CD14-positive monocyte (primary cell): ENCODE measurements around the gene PITRM1. TPM values are rescaled to one million over a fixed set of nuclear protein-coding genes. Genes with fewer than 3 reads are reported as not detected.

ENCODE experiments used
- DNase-seq, 3 donors: peaks; one replicate each; pipeline ENCODE4 v3.0.0-alpha.2; 2011 to 2022
- H2AFZ ChIP-seq: 2 replicates; pipeline ENCODE4 v1.6.0; 2012; ENCODE audit warnings: mild to moderate bottlenecking, low read depth, low read length, inconsistent platforms; ENCODE audit not compliant: insufficient read depth, poor library complexity, severe bottlenecking
- H3K27ac ChIP-seq, 2 donors: 1 replicate in 1 of 2; 2 replicates in 1 of 2; pipeline ENCODE4 v1.5.1; 2012 to 2013; ENCODE audit warnings: low read length in 2 of 2, control low read depth in 1 of 2, inconsistent platforms in 1 of 2, low read depth in 1 of 2, mild to moderate bottlenecking in 1 of 2
- H3K27me3 ChIP-seq, 2 donors: one replicate each; pipeline versions ENCODE4 v1.6.0 to v1.6.1; 2011 to 2013; ENCODE audit warnings: low read length in 2 of 2; ENCODE audit not compliant: control insufficient read depth in 2 of 2, insufficient read depth in 2 of 2
- H3K36me3 ChIP-seq, 2 donors: replicated peaks in 1 of 2; 1 replicate in 1 of 2; 2 replicates in 1 of 2; pipeline versions ENCODE4 v1.5.1 to v1.6.1; 2012 to 2013; ENCODE audit warnings: low read length in 2 of 2, control low read depth in 1 of 2, inconsistent platforms in 1 of 2, mild to moderate bottlenecking in 1 of 2; ENCODE audit not compliant: insufficient read depth in 2 of 2, control insufficient read depth in 1 of 2
- H3K4me1 ChIP-seq, 2 donors: 1 replicate in 1 of 2; 2 replicates in 1 of 2; pipeline versions ENCODE4 v1.5.1 to v1.6.1; 2012 to 2013; ENCODE audit warnings: low read length in 2 of 2, control low read depth in 1 of 2, inconsistent platforms in 1 of 2, mild to moderate bottlenecking in 1 of 2, moderate library complexity in 1 of 2; ENCODE audit not compliant: insufficient read depth in 2 of 2, control insufficient read depth in 1 of 2
- H3K4me2 ChIP-seq: replicated peaks from 2 replicates; pipeline ENCODE3; 2012; ENCODE audit warnings: low read length, moderate library complexity, mild to moderate bottlenecking; ENCODE audit not compliant: poor library complexity, severe bottlenecking; ENCODE audit errors: extremely low read depth
- H3K4me3 ChIP-seq, 3 experiments: fragments of 200-600 bp in 1 of 3; sonication (generic) in 1 of 3; replicated peaks in 1 of 3; 1 replicate in 2 of 3; 2 replicates in 1 of 3; pipeline ENCODE4 v1.5.1; 2011 to 2013; ENCODE audit warnings: low read length in 3 of 3, mild to moderate bottlenecking in 3 of 3, control low read depth in 2 of 3, low read depth in 2 of 3, inconsistent platforms in 1 of 3, moderate library complexity in 1 of 3
- H3K79me2 ChIP-seq: 2 replicates; pipeline ENCODE4 v1.6.0; 2012; ENCODE audit warnings: mild to moderate bottlenecking, control low read depth, inconsistent platforms, low read length, moderate library complexity; ENCODE audit not compliant: insufficient read depth
- H3K9ac ChIP-seq: 2 replicates; pipeline ENCODE4 v1.6.0; 2017; ENCODE audit warnings: low read length, mild to moderate bottlenecking; ENCODE audit not compliant: insufficient read depth, poor library complexity, severe bottlenecking
- H3K9me3 ChIP-seq, 2 donors: replicated peaks in 1 of 2; 1 replicate in 1 of 2; 2 replicates in 1 of 2; pipeline versions ENCODE4 v1.5.1 to v1.6.1; 2012 to 2013; ENCODE audit warnings: low read length in 2 of 2, control low read depth in 1 of 2; ENCODE audit not compliant: control insufficient read depth in 1 of 2, insufficient read depth in 1 of 2
- H4K20me1 ChIP-seq: 2 replicates; pipeline ENCODE4 v1.6.0; 2012; ENCODE audit warnings: mild to moderate bottlenecking, low read length, control low read depth, moderate library complexity; ENCODE audit not compliant: insufficient read depth
- H3K27ac Mint-ChIP-seq, 7 donors: one replicate each; pipeline ENCODE4 v1.8.0; 2020; ENCODE audit warnings: mild to moderate bottlenecking in 7 of 7, mixed read lengths in 7 of 7, moderate library complexity in 6 of 7, inconsistent platforms in 2 of 7
- H3K27me3 Mint-ChIP-seq, 3 donors: one replicate each; pipeline ENCODE4 v1.8.0; 2021 to 2022; ENCODE audit warnings: low read depth in 3 of 3, mild to moderate bottlenecking in 3 of 3, mixed read lengths in 3 of 3, moderate library complexity in 3 of 3, inconsistent platforms in 1 of 3
- H3K36me3 Mint-ChIP-seq, 2 donors: one replicate each; pipeline ENCODE4 v1.8.0; 2020; ENCODE audit warnings: mixed read lengths in 2 of 2, inconsistent platforms in 1 of 2, mild to moderate bottlenecking in 1 of 2
- H3K4me1 Mint-ChIP-seq: one replicate; pipeline ENCODE4 v1.8.0; 2020; ENCODE audit warnings: mild to moderate bottlenecking, mixed read lengths
- H3K4me3 Mint-ChIP-seq, 2 donors: one replicate each; pipeline ENCODE4 v1.8.0; 2020; ENCODE audit warnings: mild to moderate bottlenecking in 2 of 2, mixed read lengths in 2 of 2, moderate library complexity in 1 of 2
- H3K9me3 Mint-ChIP-seq, 7 donors: one replicate each; pipeline ENCODE4 v1.8.0; 2020 to 2022; ENCODE audit warnings: mixed read lengths in 7 of 7, mild to moderate bottlenecking in 6 of 7, moderate library complexity in 6 of 7, inconsistent platforms in 2 of 7
- CTCF ChIP-seq: fragments of 200-600 bp; IDR thresholded peaks from one replicate; pipeline ENCODE4 v1.8.0; 2022; ENCODE audit warnings: antibody characterized with exemption, mild to moderate bottlenecking
- WGBS: methylation state at CpG from one replicate; pipeline ENCODE4 v1.1.5; 2013; ENCODE audit warnings: missing lambda C conversion rate; ENCODE audit not compliant: insufficient coverage; 5-methylcytosine and 5-hydroxymethylcytosine counted together
- intact Hi-C, 2 donors: fragments of 100-400 bp; cut with micrococcal nuclease; formaldehyde crosslinking; loops; one replicate each; pipeline versions ENCODE4 v1.15.0 to v1.15.1; 2023
- polyA plus RNA-seq, 3 donors: library from polyadenylated mRNA; depleted of rRNA in 1 of 3; unstranded in 2 of 3; stranded (reverse) in 1 of 3; fragments of 300-500 nt in 2 of 3; fragments of >200 nt in 1 of 3; fragmentation: Illumina TruSeq in 2 of 3; gene quantifications; 1 replicate in 2 of 3; 2 replicates in 1 of 3; pipeline ENCODE4 v1.2.3, GENCODE V29; 2012 to 2021

PITRM1 gene
- polyA plus RNA-seq, 3 donors, result 15.3 to 45.7 (median 23.2) TPM

GRCh38 chr10:3111621-3112163 is 60.9 kb downstream of the PITRM1 start:
- peak overlapping the region in 2 of 7 donors; percentile 4 to 58 for H3K27ac Mint-ChIP-seq
- H3K4me3 ChIP-seq, result no peak overlapping the region
- peaks cover 38 to 91% of the 10 kb centered on the region in 2 donors for H3K36me3 ChIP-seq
- WGBS, result 100% methylated on average over 2 of the region's 15 CpGs
- no peak overlapping the region for H3K9ac ChIP-seq
- no peaks in the 10 kb centered on the region for H3K9me3 ChIP-seq
- H3K9me3 Mint-ChIP-seq, result no peaks in the 10 kb centered on the region
- no peaks in the 10 kb centered on the region for H4K20me1 ChIP-seq
- H3K27ac ChIP-seq, result no peak overlapping the region
- no peaks in the 10 kb centered on the region for H3K27me3 ChIP-seq
- no peak overlapping the region for H2AFZ ChIP-seq
- intact Hi-C loops, result no loop called here
- no peak for TF ChIP-seq CTCF
- H3K4me1 ChIP-seq, result no peaks in the 10 kb centered on the region
- H3K4me3 Mint-ChIP-seq, result no peak overlapping the region
- no peaks in the 10 kb centered on the region for H3K79me2 ChIP-seq
- H3K4me2 ChIP-seq, result no peak overlapping the region
- H3K27me3 Mint-ChIP-seq, result peaks cover 0 to 3% (median 0%) of the 10 kb centered on the region in 3 donors
- DNase-seq, result no peak
- H3K36me3 Mint-ChIP-seq, result peaks cover 69 to 72% of the 10 kb centered on the region in 2 donors
- H3K4me1 Mint-ChIP-seq, result no peaks in the 10 kb centered on the region

GRCh38 chr10:3110782-3111620 is 61.6 kb downstream of the PITRM1 start:
- no peaks in the 10 kb centered on the region for H4K20me1 ChIP-seq
- H3K4me1 Mint-ChIP-seq, result no peaks in the 10 kb centered on the region

More at GRCh38 chr10:3110782-3111620, 61.6 kb downstream of the PITRM1 start:
- no peaks in the 10 kb centered on the region for H3K27me3 ChIP-seq
- no peak overlapping the region for H3K4me2 ChIP-seq
- intact Hi-C loops, result no loop called here
- H3K36me3 Mint-ChIP-seq, result peaks cover 62 to 65% of the 10 kb centered on the region in 2 donors
- H3K27ac Mint-ChIP-seq, result no peak overlapping the region
- peaks cover 0 to 3% (median 0%) of the 10 kb centered on the region in 3 donors for H3K27me3 Mint-ChIP-seq
- no peak for DNase-seq
- H3K79me2 ChIP-seq, result no peaks in the 10 kb centered on the region
- no peaks in the 10 kb centered on the region for H3K9me3 Mint-ChIP-seq
- no peak for TF ChIP-seq CTCF
- no peak overlapping the region for H3K4me3 ChIP-seq
- no peak overlapping the region for H3K9ac ChIP-seq
- 95% methylated on average over 9 of the region's 9 CpGs for WGBS
- no peaks in the 10 kb centered on the region for H3K9me3 ChIP-seq
- H3K27ac ChIP-seq, result no peak overlapping the region
- no peak overlapping the region for H2AFZ ChIP-seq
- H3K36me3 ChIP-seq, result peaks cover 33 to 85% of the 10 kb centered on the region in 2 donors
- no peaks in the 10 kb centered on the region for H3K4me1 ChIP-seq
- no peak overlapping the region for H3K4me3 Mint-ChIP-seq
